ENCODE results near the gene LIN28B.

Gene LIN28B

GRCh38 chr6:105111871-105112270 is 155.0 kb downstream of the LIN28B start:
- Histone ChIP-seq H3K9me3 (ENCODE audit: control insufficient read depth, insufficient read depth, low read length) (no peaks in the 10 kb centered on the region), H3K36me3 (ENCODE audit: control insufficient read depth, low read length) (no peaks in the 10 kb centered on the region), H3K9me2 (replicated peaks; ENCODE audit: control insufficient read depth, low read length) (no peaks in the 10 kb centered on the region), H3F3A (ENCODE audit: control insufficient read depth, insufficient read depth) (no peaks in the 10 kb centered on the region), H3K27me3 (ENCODE audit: control insufficient read depth, low read length) (no peaks in the 10 kb centered on the region), H3K79me2 (ENCODE audit: control insufficient read depth, low read length) (no peaks in the 10 kb centered on the region), H3K4me2 (ENCODE audit: low read length) (no peak overlapping the region), H3K27ac (ENCODE audit: low read depth, low read length) (no peak overlapping the region), H3K4me3 (ENCODE audit: low read length) (no peak overlapping the region), H3K4me1 (ENCODE audit: control insufficient read depth, low read length) (no peaks in the 10 kb centered on the region), H4K20me1 (ENCODE audit: control insufficient read depth, insufficient read depth, low read depth, low read length) (no peaks in the 10 kb centered on the region)
- no peak for TF ChIP-seq CTCF (IDR thresholded peaks at IDR 0.05; ENCODE audit: low read depth, low read length, poor library complexity, severe bottlenecking)
- no peak for TF ChIP-seq EZH2phosphoT487 (IDR thresholded peaks at IDR 0.05; ENCODE audit: borderline replicate concordance, low read length)

GRCh38 chr6:105112577-105112976 is 155.7 kb downstream of the LIN28B start:
- no peaks in the 10 kb centered on the region for H3F3A ChIP-seq (ENCODE audit: control insufficient read depth, insufficient read depth)
- no peaks in the 10 kb centered on the region for H3K9me2 ChIP-seq (replicated peaks; ENCODE audit: control insufficient read depth, low read length)
- H3K4me3 ChIP-seq (ENCODE audit: low read length) = no peak overlapping the region
- H3K9me3 ChIP-seq (ENCODE audit: control insufficient read depth, insufficient read depth, low read length) = no peaks in the 10 kb centered on the region
- H3K27ac ChIP-seq (ENCODE audit: low read depth, low read length) = no peak overlapping the region
- H3K79me2 ChIP-seq (ENCODE audit: control insufficient read depth, low read length) = no peaks in the 10 kb centered on the region
- H4K20me1 ChIP-seq (ENCODE audit: control insufficient read depth, insufficient read depth, low read depth, low read length) = no peaks in the 10 kb centered on the region
- TF ChIP-seq CTCF (IDR thresholded peaks at IDR 0.05; ENCODE audit: low read depth, low read length, poor library complexity, severe bottlenecking) (no peak), EZH2phosphoT487 (IDR thresholded peaks at IDR 0.05; ENCODE audit: borderline replicate concordance, low read length) (no peak)
- no peaks in the 10 kb centered on the region for H3K36me3 ChIP-seq (ENCODE audit: control insufficient read depth, low read length)
- H3K4me2 ChIP-seq (ENCODE audit: low read length) = no peak overlapping the region
- H3K4me1 ChIP-seq (ENCODE audit: control insufficient read depth, low read length) = no peaks in the 10 kb centered on the region
- no peaks in the 10 kb centered on the region for H3K27me3 ChIP-seq (ENCODE audit: control insufficient read depth, low read length)

GRCh38 chr6:105113422-105113821 is 156.5 kb downstream of the LIN28B start:
- no peaks in the 10 kb centered on the region for H3K4me1 ChIP-seq (ENCODE audit: control insufficient read depth, low read length)
- H3K4me2 ChIP-seq (ENCODE audit: low read length) = no peak overlapping the region
- no peaks in the 10 kb centered on the region for H3K9me2 ChIP-seq (replicated peaks; ENCODE audit: control insufficient read depth, low read length)
- H4K20me1 ChIP-seq (ENCODE audit: control insufficient read depth, insufficient read depth, low read depth, low read length) = no peaks in the 10 kb centered on the region
- H3F3A ChIP-seq (ENCODE audit: control insufficient read depth, insufficient read depth) = no peaks in the 10 kb centered on the region
- H3K9me3 ChIP-seq (ENCODE audit: control insufficient read depth, insufficient read depth, low read length) = no peaks in the 10 kb centered on the region
- H3K79me2 ChIP-seq (ENCODE audit: control insufficient read depth, low read length) = no peaks in the 10 kb centered on the region
- H3K36me3 ChIP-seq (ENCODE audit: control insufficient read depth, low read length) = no peaks in the 10 kb centered on the region
- no peak overlapping the region for H3K4me3 ChIP-seq (ENCODE audit: low read length)
- no peak overlapping the region for H3K27ac ChIP-seq (ENCODE audit: low read depth, low read length)
- TF ChIP-seq CTCF (IDR thresholded peaks at IDR 0.05; ENCODE audit: low read depth, low read length, poor library complexity, severe bottlenecking) = no peak
- no peak for TF ChIP-seq EZH2phosphoT487 (IDR thresholded peaks at IDR 0.05; ENCODE audit: borderline replicate concordance, low read length)
- H3K27me3 ChIP-seq (ENCODE audit: control insufficient read depth, low read length) = no peaks in the 10 kb centered on the region

- Histone ChIP-seq H3K36me3 (ENCODE audit: control insufficient read depth, low read length) (no peaks in the 10 kb centered on the region), H3K79me2 (ENCODE audit: control insufficient read depth, low read length) (no peaks in the 10 kb centered on the region), H3K27me3 (ENCODE audit: control insufficient read depth, low read length) (no peaks in the 10 kb centered on the region; the same call in 1 of the 2 replicates), H3K4me2 (ENCODE audit: low read length) (no peak overlapping the region), H3K4me3 (ENCODE audit: low read length) (no peak overlapping the region), H4K20me1 (ENCODE audit: control insufficient read depth, insufficient read depth, low read depth, low read length) (no peaks in the 10 kb centered on the region), H3K9me3 (ENCODE audit: control insufficient read depth, insufficient read depth, low read length) (no peaks in the 10 kb centered on the region), H3F3A (ENCODE audit: control insufficient read depth, insufficient read depth) (no peaks in the 10 kb centered on the region), H3K4me1 (ENCODE audit: control insufficient read depth, low read length) (no peaks in the 10 kb centered on the region), H3K27ac (ENCODE audit: low read depth, low read length) (no peak overlapping the region), H3K9me2 (replicated peaks; ENCODE audit: control insufficient read depth, low read length) (no peaks in the 10 kb centered on the region)
- TF ChIP-seq EZH2phosphoT487 (IDR thresholded peaks at IDR 0.05; ENCODE audit: borderline replicate concordance, low read length) = no peak
- TF ChIP-seq CTCF (IDR thresholded peaks at IDR 0.05; ENCODE audit: low read depth, low read length, poor library complexity, severe bottlenecking) = no peak
Observed at GRCh38 chr6:105116150-105116549, 159.2 kb downstream of the LIN28B start.
